Stromal cell of bone marrow (primary cell): ENCODE data around the gene ZFP69B.
A peak's percentile ranks its signal among the peaks of the same experiment; 100 is the strongest.

ENCODE experiments used
- DNase-seq: peaks from one replicate; pipeline ENCODE4 v3.0.0-alpha.2; 2012; ENCODE audit warnings: low read depth

ZFP69B gene

GRCh38 chr1:40449684-40450494, at the start of gene ZFP69B:
Gene ZFP69B (plus strand): TSS chr1:40450476. CDS start chr1:40450962, 486 bp downstream.
- DNase-seq: peak; percentile 76

- DNase-seq: no peak
Observed at GRCh38 chr1:40401473-40402201, 48.6 kb upstream of the ZFP69B start.

- peak; percentile 38 for DNase-seq
Observed at GRCh38 chr1:40404670-40405462, 45.4 kb upstream of the ZFP69B start.

- no peak for DNase-seq
Observed at GRCh38 chr1:40405812-40406211, 44.5 kb upstream of the ZFP69B start.

- no peak for DNase-seq
Observed at GRCh38 chr1:40407453-40407852, 42.8 kb upstream of the ZFP69B start.

- DNase-seq: no peak
Observed at GRCh38 chr1:40409467-40409866, 40.8 kb upstream of the ZFP69B start.

- no peak for DNase-seq
Observed at GRCh38 chr1:40411294-40411693, 39.0 kb upstream of the ZFP69B start.

- DNase-seq: no peak
Observed at GRCh38 chr1:40411843-40412242, 38.4 kb upstream of the ZFP69B start.

- DNase-seq: no peak
Observed at GRCh38 chr1:40413527-40414252, 36.6 kb upstream of the ZFP69B start.

- DNase-seq: no peak
Observed at GRCh38 chr1:40414331-40414730, 35.9 kb upstream of the ZFP69B start.

GRCh38 chr1:40416709-40417108, 33.6 kb upstream of the ZFP69B start:
- no peak for DNase-seq

GRCh38 chr1:40421431-40422384, 28.6 kb upstream of the ZFP69B start:
- no peak for DNase-seq

- DNase-seq: no peak
Observed at GRCh38 chr1:40422630-40423263, 27.5 kb upstream of the ZFP69B start.

GRCh38 chr1:40423264-40423642, 27.0 kb upstream of the ZFP69B start:
- no peak for DNase-seq

- no peak for DNase-seq
Observed at GRCh38 chr1:40423951-40424618, 26.2 kb upstream of the ZFP69B start.

GRCh38 chr1:40425198-40425597, 25.1 kb upstream of the ZFP69B start:
- DNase-seq: no peak

GRCh38 chr1:40431385-40431784, 18.9 kb upstream of the ZFP69B start:
- DNase-seq: no peak

- DNase-seq: no peak
Observed at GRCh38 chr1:40432644-40433390, 17.5 kb upstream of the ZFP69B start.

GRCh38 chr1:40435471-40435870, 14.8 kb upstream of the ZFP69B start:
- DNase-seq: peak; percentile 18
